ENCODE data around the gene DHRS11.

DHRS11 gene

GRCh38 chr17:36608794-36609497 lies 17.3 kb downstream of the DHRS11 start:
- peak; percentile 60 to 63 (median 61) for TF ChIP-seq CTCF (IDR thresholded peaks at IDR 0.05; ENCODE audit: unreplicated experiment in 3 of 3)
- H3K9me3 Mint-ChIP-seq, result no peaks in the 10 kb centered on the region

GRCh38 chr17:36609498-36609862 lies 17.8 kb downstream of the DHRS11 start:
- Mint-ChIP-seq H3K4me3 (no peak overlapping the region), H3K36me3 (ENCODE audit: low read depth) (no peaks in the 10 kb centered on the region), H3K27me3 (ENCODE audit: low read depth) (peaks cover 24% of the 10 kb centered on the region), H3K27ac (no peak overlapping the region), H3K9me3 (no peaks in the 10 kb centered on the region), H3K4me1 (peaks cover 8% of the 10 kb centered on the region)
- TF ChIP-seq CTCF (IDR thresholded peaks at IDR 0.05; ENCODE audit: unreplicated experiment in 3 of 3), result no peak

More at GRCh38 chr17:36608794-36609497, 17.3 kb downstream of the DHRS11 start:
- Mint-ChIP-seq H3K4me3 (no peak overlapping the region), H3K27me3 (ENCODE audit: low read depth) (peaks cover 19% of the 10 kb centered on the region), H3K27ac (no peak overlapping the region), H3K4me1 (peaks cover 9% of the 10 kb centered on the region), H3K36me3 (ENCODE audit: low read depth) (no peaks in the 10 kb centered on the region)

GRCh38 chr17:36610474-36610873 lies 18.8 kb downstream of the DHRS11 start:
- no peaks in the 10 kb centered on the region for H3K36me3 Mint-ChIP-seq (ENCODE audit: low read depth)
- H3K9me3 Mint-ChIP-seq, result no peaks in the 10 kb centered on the region
- H3K4me1 Mint-ChIP-seq, result peaks cover 16% of the 10 kb centered on the region
- no peak overlapping the region for H3K27ac Mint-ChIP-seq
- H3K4me3 Mint-ChIP-seq, result no peak overlapping the region
- TF ChIP-seq CTCF (IDR thresholded peaks at IDR 0.05; ENCODE audit: unreplicated experiment in 3 of 3), result no peak
- H3K27me3 Mint-ChIP-seq (ENCODE audit: low read depth), result peaks cover 25% of the 10 kb centered on the region

- H3K27me3 Mint-ChIP-seq (ENCODE audit: low read depth), result peaks cover 25% of the 10 kb centered on the region
- no peaks in the 10 kb centered on the region for H3K9me3 Mint-ChIP-seq
- TF ChIP-seq CTCF (IDR thresholded peaks at IDR 0.05; ENCODE audit: unreplicated experiment in 3 of 3), result no peak
- no peaks in the 10 kb centered on the region for H3K36me3 Mint-ChIP-seq (ENCODE audit: low read depth)
- no peak overlapping the region for H3K4me3 Mint-ChIP-seq
- no peak overlapping the region for H3K27ac Mint-ChIP-seq
- peaks cover 16% of the 10 kb centered on the region for H3K4me1 Mint-ChIP-seq
Observed at GRCh38 chr17:36611345-36612072, 19.8 kb downstream of the DHRS11 start.

- Mint-ChIP-seq H3K9me3 (no peaks in the 10 kb centered on the region), H3K27ac (no peak overlapping the region), H3K36me3 (ENCODE audit: low read depth) (no peaks in the 10 kb centered on the region), H3K4me1 (peaks cover 16% of the 10 kb centered on the region), H3K4me3 (no peak overlapping the region), H3K27me3 (ENCODE audit: low read depth) (peaks cover 25% of the 10 kb centered on the region)
- no peak for TF ChIP-seq CTCF (IDR thresholded peaks at IDR 0.05; ENCODE audit: unreplicated experiment in 3 of 3)
Observed at GRCh38 chr17:36612323-36612722, 20.6 kb downstream of the DHRS11 start.
